NCI-H2081 treated with DMSO at 0.1 percent for 48 hours (cell line): ENCODE results near the gene PDS5B.
"Not testable (repeated sequence)": the region's sequence is repeated elsewhere in the genome, so short reads cannot be mapped to it uniquely, and the experiment has no call there.

Source experiments
- DNase-seq: peaks from one replicate; lab custom pipeline; 2025; lab: John Stamatoyannopoulos, UW

The PDS5B gene

GRCh38 chr13:32726374-32727037 is 140.3 kb downstream of the PDS5B start:
- DNase-seq: no peak

GRCh38 chr13:32728327-32728726 is 142.1 kb downstream of the PDS5B start:
- DNase-seq: no peak

GRCh38 chr13:32729097-32729496 is 142.8 kb downstream of the PDS5B start:
- not testable (repeated sequence) for DNase-seq

GRCh38 chr13:32731074-32731473 is 144.8 kb downstream of the PDS5B start:
- DNase-seq: no peak

- DNase-seq: no peak
These were observed 145.3 kb downstream of the PDS5B start for GRCh38 chr13:32731576-32731975.

- no peak for DNase-seq
These were observed 147.4 kb downstream of the PDS5B start for GRCh38 chr13:32733690-32734089.

GRCh38 chr13:32734511-32734910 is 148.3 kb downstream of the PDS5B start:
- no peak for DNase-seq

GRCh38 chr13:32735859-32736258 is 149.6 kb downstream of the PDS5B start:
- no peak for DNase-seq

GRCh38 chr13:32736648-32737047 is 150.4 kb downstream of the PDS5B start:
- DNase-seq: no peak

GRCh38 chr13:32737111-32737571 is 150.9 kb downstream of the PDS5B start:
- DNase-seq: no peak

- no peak for DNase-seq
These were observed 151.4 kb downstream of the PDS5B start for GRCh38 chr13:32737679-32738078.

GRCh38 chr13:32745509-32745908 is 159.3 kb downstream of the PDS5B start:
- DNase-seq: no peak

GRCh38 chr13:32746474-32746873 is 160.2 kb downstream of the PDS5B start:
- DNase-seq: no peak

- no peak for DNase-seq
These were observed 162.1 kb downstream of the PDS5B start for GRCh38 chr13:32748305-32748704.

GRCh38 chr13:32751340-32751739 is 165.1 kb downstream of the PDS5B start:
- DNase-seq: no peak

- no peak for DNase-seq
These were observed 166.1 kb downstream of the PDS5B start for GRCh38 chr13:32752311-32752710.

GRCh38 chr13:32752997-32753606 is 166.8 kb downstream of the PDS5B start:
- no peak for DNase-seq

GRCh38 chr13:32754179-32754578 is 167.9 kb downstream of the PDS5B start:
- DNase-seq: no peak

GRCh38 chr13:32759152-32759551 is 172.9 kb downstream of the PDS5B start:
- no peak for DNase-seq

- DNase-seq: no peak
These were observed 175.2 kb downstream of the PDS5B start for GRCh38 chr13:32761472-32761871.

- DNase-seq: no peak
These were observed 192.9 kb downstream of the PDS5B start for GRCh38 chr13:32779119-32779518.

GRCh38 chr13:32781906-32782305 is 195.7 kb downstream of the PDS5B start:
- DNase-seq: no peak

GRCh38 chr13:32783067-32783466 is 196.8 kb downstream of the PDS5B start:
- no peak for DNase-seq

GRCh38 chr13:32790731-32791130 is 204.5 kb downstream of the PDS5B start:
- DNase-seq: no peak
